GM12891 (cell line): ENCODE data around the gene PDZRN3.

ENCODE experiments used
- DNase-seq: peaks from one replicate; pipeline ENCODE4 v3.0.0; 2011; ENCODE audit warnings: low spot score; ENCODE audit not compliant: insufficient read length
- FAIRE-seq: peaks from 2 replicates; lab custom pipeline; 2011; peaks lifted over from hg19 to GRCh38; lab: Jason Lieb, UNC
- PAX5 ChIP-seq: IDR thresholded peaks from 2 replicates; pipeline ENCODE4 v1.6.1; 2011; ENCODE audit warnings: low read length, moderate library complexity, mild to moderate bottlenecking; ENCODE audit not compliant: insufficient read depth, severe bottlenecking
- POLR2A ChIP-seq: IDR thresholded peaks from 2 replicates; pipeline ENCODE4 v1.6.1; 2011; ENCODE audit warnings: low read depth, low read length, control low read depth
- POLR2AphosphoS5 ChIP-seq: IDR thresholded peaks from 2 replicates; pipeline ENCODE4 v1.6.1; 2011; ENCODE audit warnings: low read depth, low read length, control low read depth
- POU2F2 ChIP-seq: IDR thresholded peaks from 2 replicates; pipeline ENCODE4 v1.6.1; 2011; ENCODE audit warnings: low read depth, mild to moderate bottlenecking, control low read depth, low read length, moderate library complexity
- SPI1 ChIP-seq: IDR thresholded peaks from 2 replicates; pipeline ENCODE4 v1.6.1; 2011; ENCODE audit warnings: low read depth, low read length, control low read depth
- TAF1 ChIP-seq: IDR thresholded peaks from 2 replicates; pipeline ENCODE4 v1.6.1; 2011; ENCODE audit warnings: low read depth, low read length, control low read depth

Gene PDZRN3

GRCh38 chr3:73580343-73580742 is 44.4 kb downstream of the PDZRN3 start:
- DNase-seq (no peak), FAIRE-seq (no peak)
- no peak for TF ChIP-seq PAX5
- no peak for TF ChIP-seq TAF1
- no peak for TF ChIP-seq POLR2A
- TF ChIP-seq POLR2AphosphoS5: no peak
- TF ChIP-seq POU2F2: no peak
- no peak for TF ChIP-seq SPI1

GRCh38 chr3:73577704-73578103 is 47.0 kb downstream of the PDZRN3 start:
- FAIRE-seq: no peak
- DNase-seq: no peak
- no peak for TF ChIP-seq POLR2AphosphoS5
- no peak for TF ChIP-seq SPI1
- no peak for TF ChIP-seq TAF1
- TF ChIP-seq POU2F2: no peak
- TF ChIP-seq PAX5: no peak
- no peak for TF ChIP-seq POLR2A

GRCh38 chr3:73576999-73577461 is 47.7 kb downstream of the PDZRN3 start:
- FAIRE-seq: no peak
- no peak for TF ChIP-seq TAF1
- TF ChIP-seq POU2F2: no peak
- no peak for TF ChIP-seq POLR2A
- TF ChIP-seq SPI1: no peak
- no peak for TF ChIP-seq POLR2AphosphoS5
- TF ChIP-seq PAX5: no peak
- DNase-seq: no peak

GRCh38 chr3:73575953-73576352 is 48.8 kb downstream of the PDZRN3 start:
- no peak for TF ChIP-seq SPI1
- TF ChIP-seq TAF1: no peak
- TF ChIP-seq POLR2AphosphoS5: no peak
- no peak for TF ChIP-seq POLR2A
- no peak for TF ChIP-seq PAX5
- TF ChIP-seq POU2F2: no peak
- FAIRE-seq (no peak), DNase-seq (no peak)

GRCh38 chr3:73575519-73575918 is 49.2 kb downstream of the PDZRN3 start:
- DNase-seq (no peak), FAIRE-seq (no peak)
- TF ChIP-seq TAF1 (no peak), POU2F2 (no peak), POLR2A (no peak), POLR2AphosphoS5 (no peak), SPI1 (no peak), PAX5 (no peak)

GRCh38 chr3:73573204-73573603 is 51.5 kb downstream of the PDZRN3 start:
- DNase-seq: no peak
- FAIRE-seq: no peak
- TF ChIP-seq POLR2AphosphoS5: no peak
- no peak for TF ChIP-seq PAX5
- TF ChIP-seq POLR2A: no peak
- no peak for TF ChIP-seq TAF1
- TF ChIP-seq SPI1: no peak
- no peak for TF ChIP-seq POU2F2

GRCh38 chr3:73572368-73572767 is 52.4 kb downstream of the PDZRN3 start:
- TF ChIP-seq SPI1: no peak
- no peak for FAIRE-seq
- no peak for DNase-seq

GRCh38 chr3:73571238-73571794 is 53.4 kb downstream of the PDZRN3 start:
- no peak for DNase-seq
- no peak for FAIRE-seq
- TF ChIP-seq POLR2A: no peak
- TF ChIP-seq SPI1: no peak
- no peak for TF ChIP-seq POU2F2
- TF ChIP-seq TAF1: no peak
- TF ChIP-seq PAX5: no peak
- TF ChIP-seq POLR2AphosphoS5: no peak

GRCh38 chr3:73569246-73569760 is 55.4 kb downstream of the PDZRN3 start:
- DNase-seq (no peak), FAIRE-seq (no peak)
- no peak for TF ChIP-seq PAX5
- no peak for TF ChIP-seq TAF1
- no peak for TF ChIP-seq POLR2A
- TF ChIP-seq SPI1: no peak
- no peak for TF ChIP-seq POU2F2
- no peak for TF ChIP-seq POLR2AphosphoS5
